Neural cell (in vitro differentiated cells): Measurements from ENCODE around the gene POLR1A. TPM values are rescaled to one million over a fixed set of nuclear protein-coding genes. Genes with fewer than 3 reads are reported as not detected.

Experiments used
- H2AFZ ChIP-seq: fragments of 200-600, 300-800 bp; sonication (generic), shearing (Covaris generic); 2 replicates; pipeline ENCODE4 v1.6.0; 2014; ENCODE audit warnings: low read depth, mild to moderate bottlenecking, antibody characterized with exemption, low read length, moderate library complexity
- H3F3A ChIP-seq: fragments of 200-600 bp; shearing (Covaris generic); 2 replicates; pipeline ENCODE4 v1.6.1; 2016; ENCODE audit warnings: mild to moderate bottlenecking, moderate library complexity, mixed read lengths, antibody characterized with exemption, low read length; ENCODE audit not compliant: insufficient read depth, poor library complexity, severe bottlenecking
- H3K27ac ChIP-seq: fragments of 200-600, 300-800 bp; sonication (generic), shearing (Covaris generic); 2 replicates; pipeline ENCODE4 v1.5.1; 2014; ENCODE audit warnings: mild to moderate bottlenecking, low read length, moderate library complexity
- H3K27me3 ChIP-seq: fragments of 300-800, 200-600 bp; sonication (generic), shearing (Covaris generic); 2 replicates; pipeline ENCODE4 v1.6.0; 2014; ENCODE audit warnings: mild to moderate bottlenecking, low read depth, low read length, moderate library complexity; ENCODE audit not compliant: insufficient read depth
- H3K36me3 ChIP-seq: fragments of 300-800, 200-600 bp; sonication (generic), shearing (Covaris generic); 2 replicates; pipeline ENCODE4 v1.5.1; 2014; ENCODE audit warnings: mild to moderate bottlenecking, antibody characterized with exemption, low read length, moderate library complexity; ENCODE audit not compliant: insufficient read depth
- H3K4me2 ChIP-seq: fragments of 300-800, 200-600 bp; sonication (generic), shearing (Covaris generic); 2 replicates; pipeline ENCODE4 v1.6.0; 2014; ENCODE audit warnings: mild to moderate bottlenecking, low read length
- H3K4me3 ChIP-seq: fragments of 300-800, 200-600 bp; sonication (generic), shearing (Covaris generic); 2 replicates; pipeline ENCODE4 v1.5.1; 2014; ENCODE audit warnings: mild to moderate bottlenecking, low read length, moderate library complexity
- H3K79me2 ChIP-seq: fragments of 200-600 bp; shearing (Covaris generic); replicated peaks from 2 replicates; pipeline ENCODE4 v1.6.0; 2014; ENCODE audit warnings: mild to moderate bottlenecking, low read length, moderate library complexity; ENCODE audit not compliant: insufficient read depth
- H3K9ac ChIP-seq: fragments of 300-800, 200-600 bp; sonication (generic), shearing (Covaris generic); 2 replicates; pipeline ENCODE4 v1.6.1; 2016; ENCODE audit warnings: mild to moderate bottlenecking, low read length, mixed read lengths
- H3K9me2 ChIP-seq: fragments of 200-600 bp; shearing (Covaris generic); 2 replicates; pipeline ENCODE4 v1.6.1; 2016; ENCODE audit warnings: mild to moderate bottlenecking, low read length, mixed read lengths; ENCODE audit not compliant: insufficient read depth
- H3K9me3 ChIP-seq: fragments of 200-600, 300-800 bp; sonication (generic), shearing (Covaris generic); 2 replicates; pipeline ENCODE4 v1.6.1; 2016; ENCODE audit warnings: mild to moderate bottlenecking, mixed run types, low read length, moderate library complexity, mixed read lengths
- H4K20me1 ChIP-seq: fragments of 200-600 bp; shearing (Covaris generic); 2 replicates; pipeline ENCODE4 v1.6.1; 2016; ENCODE audit warnings: mild to moderate bottlenecking, mixed run types; ENCODE audit not compliant: insufficient read depth
- CTCF ChIP-seq: fragments of 450-650 bp; IDR thresholded peaks from 2 replicates; pipeline ENCODE4 v1.5.1; 2014; ENCODE audit warnings: antibody characterized with exemption, mild to moderate bottlenecking, moderate library complexity; ENCODE audit not compliant: poor library complexity, severe bottlenecking
- EP300 ChIP-seq: fragments of 450-650 bp; conservative IDR thresholded peaks from 2 replicates; pipeline ENCODE4 v1.6.1; 2014; ENCODE audit warnings: antibody characterized with exemption, mild to moderate bottlenecking, moderate library complexity; ENCODE audit not compliant: poor library complexity, severe bottlenecking
- EZH2 ChIP-seq: fragments of 200-600, 300-800 bp; shearing (Covaris generic), sonication (generic); IDR thresholded peaks from 2 replicates; pipeline ENCODE4 v1.6.1; 2014; ENCODE audit warnings: antibody characterized with exemption, low read length, borderline replicate concordance, mild to moderate bottlenecking; ENCODE audit not compliant: insufficient read depth, poor library complexity, severe bottlenecking
- MXI1 ChIP-seq: fragments of 450-650 bp; conservative IDR thresholded peaks from 2 replicates; pipeline ENCODE4 v1.6.1; 2014; ENCODE audit warnings: antibody characterized with exemption, mild to moderate bottlenecking; ENCODE audit not compliant: poor library complexity, severe bottlenecking
- POLR2AphosphoS5 ChIP-seq: IDR thresholded peaks from 2 replicates; pipeline ENCODE4 v1.6.1; 2012
- RAD21 ChIP-seq: fragments of 450-650 bp; conservative IDR thresholded peaks from 2 replicates; pipeline ENCODE4 v1.6.1; 2014; ENCODE audit warnings: antibody characterized with exemption, mild to moderate bottlenecking, moderate library complexity
- REST ChIP-seq: IDR thresholded peaks from 2 replicates; pipeline ENCODE4 v1.6.1; 2012; ENCODE audit warnings: borderline replicate concordance
- SMC3 ChIP-seq: fragments of 450-650 bp; conservative IDR thresholded peaks from 2 replicates; pipeline ENCODE4 v1.6.1; 2014; ENCODE audit warnings: antibody characterized with exemption, mild to moderate bottlenecking, moderate library complexity; ENCODE audit not compliant: poor library complexity
- TAF1 ChIP-seq: IDR thresholded peaks from 2 replicates; pipeline ENCODE4 v1.6.1; 2012; ENCODE audit warnings: low read depth
- polyA plus RNA-seq: library from polyadenylated mRNA; depleted of rRNA; stranded (reverse); fragments of >200 nt; gene quantifications from 2 replicates; pipeline ENCODE4 v1.2.3, GENCODE V29; 2014

The POLR1A gene
- polyA plus RNA-seq, 1 donor from 2014 or later = 5.4 TPM

GRCh38 chr2:86143307-86143706 is 37.6 kb upstream of the POLR1A start:
- H2AFZ ChIP-seq = no peak overlapping the region
- no peaks in the 10 kb centered on the region for H3K9me3 ChIP-seq
- TF ChIP-seq EP300 (no peak), CTCF (no peak), RAD21 (no peak), SMC3 (no peak)
- H3K4me2 ChIP-seq = no peak overlapping the region
- no peaks in the 10 kb centered on the region for H3K79me2 ChIP-seq
- H3K4me3 ChIP-seq = no peak overlapping the region
- H3F3A ChIP-seq = no peaks in the 10 kb centered on the region
- H3K27me3 ChIP-seq = no peaks in the 10 kb centered on the region
- no peak overlapping the region for H3K27ac ChIP-seq
- H3K36me3 ChIP-seq = peaks cover 6% of the 10 kb centered on the region
- H4K20me1 ChIP-seq = no peaks in the 10 kb centered on the region
- no peaks in the 10 kb centered on the region for H3K9me2 ChIP-seq
- no peak overlapping the region for H3K9ac ChIP-seq

- Histone ChIP-seq H2AFZ (no peak overlapping the region), H3K9me2 (no peaks in the 10 kb centered on the region), H4K20me1 (no peaks in the 10 kb centered on the region), H3K9me3 (no peaks in the 10 kb centered on the region), H3K9ac (no peak overlapping the region), H3K27ac (no peak overlapping the region), H3K27me3 (no peaks in the 10 kb centered on the region), H3K4me2 (no peak overlapping the region), H3K36me3 (peaks cover 8% of the 10 kb centered on the region), H3F3A (no peaks in the 10 kb centered on the region), H3K79me2 (no peaks in the 10 kb centered on the region), H3K4me3 (no peak overlapping the region)
- TF ChIP-seq RAD21 = no peak
- no peak for TF ChIP-seq CTCF
- no peak for TF ChIP-seq SMC3
- TF ChIP-seq EZH2 = no peak
- no peak for TF ChIP-seq POLR2AphosphoS5
- no peak for TF ChIP-seq EP300
- TF ChIP-seq TAF1 = no peak
- TF ChIP-seq MXI1 = no peak
- no peak for TF ChIP-seq REST
These were observed 37.0 kb upstream of the POLR1A start for GRCh38 chr2:86142436-86143257.
